GM18909 (cell line): ENCODE data around the gene TPI1.
A peak's percentile ranks its signal among the peaks of the same experiment; 100 is the strongest.

ENCODE experiments used
- ATAC-seq: cut with Tn5 transposase; IDR thresholded peaks from one replicate; pipeline ENCODE4 v1.9.1; 2021; ENCODE audit warnings: mild to moderate bottlenecking; ENCODE audit not compliant: unreplicated experiment, poor library complexity

The TPI1 gene

GRCh38 chr12:6914246-6914946 lies 47.1 kb downstream of the TPI1 start, which contains the start of gene ENO2:
ENO2 (plus strand) TSS chr12:6914580; CDS start chr12:6915833, 1,253 bp downstream.
- ATAC-seq: peak; percentile 76

GRCh38 chr12:6914947-6915788 lies 47.8 kb downstream of the TPI1 start:
- no peak for ATAC-seq

- ATAC-seq: no peak
These were observed 48.5 kb downstream of the TPI1 start for GRCh38 chr12:6915789-6916285.

- no peak for ATAC-seq
These were observed 49.3 kb downstream of the TPI1 start for GRCh38 chr12:6916426-6917200.

- ATAC-seq: no peak
These were observed 50.3 kb downstream of the TPI1 start for GRCh38 chr12:6917491-6918231.

- ATAC-seq: no peak
These were observed 52.3 kb downstream of the TPI1 start for GRCh38 chr12:6919588-6919987.
